Measurements from ENCODE around the gene LYAR. TPM values are rescaled to one million over a fixed set of nuclear protein-coding genes. Genes with fewer than 3 reads are reported as not detected.

The LYAR gene
- total and polyA plus RNA-seq, 2 of the 13 experiments (the other 11 are each of a cell fraction or from before 2014, with no cell fraction given): 7.8 to 94.2 TPM

- TF ChIP-seq ZFP36 (IDR thresholded peaks at IDR 0.05; ENCODE audit: borderline replicate concordance, low read depth, low read length, partially characterized antibody) (no peak), MEIS2 (CRISPR knock-in tag; IDR thresholded peaks at IDR 0.05) (0 out of 2 replicates have a peak, but pooled peaks have one; percentile 37), ZNF317 (CRISPR knock-in tag; IDR thresholded peaks at IDR 0.05) (no peak), BCL3 (CRISPR knock-in tag; IDR thresholded peaks at IDR 0.05) (peak; percentile 91), HINFP (CRISPR knock-in tag; IDR thresholded peaks at IDR 0.05; ENCODE audit: low read depth) (no peak), SETDB1 (CRISPR knock-in tag; IDR thresholded peaks at IDR 0.05; ENCODE audit: borderline replicate concordance) (no peak), ZNF710 (CRISPR knock-in tag; IDR thresholded peaks at IDR 0.05; ENCODE audit: borderline replicate concordance) (peak; percentile 46; the same call in 1 of the 2 replicates), JUNB (CRISPR knock-in tag; IDR thresholded peaks at IDR 0.05; ENCODE audit: borderline replicate concordance) (no peak; the same call in 1 of the 2 replicates), HIC2 (CRISPR knock-in tag; IDR thresholded peaks at IDR 0.05; ENCODE audit: low read depth) (peak; percentile 16; the same call in 1 of the 2 replicates), ZNF407 (CRISPR knock-in tag; IDR thresholded peaks at IDR 0.05; ENCODE audit: not compliant biosample characterization) (peak; percentile 32)
Observed at GRCh38 chr4:4289941-4290850, at the start of gene LYAR, which contains the start of gene ZBTB49 (continued).

Data from HepG2 (cell line).